IMR-90 (cell line): ENCODE data around the gene DOCK1. TPM values are rescaled to one million over a fixed set of nuclear protein-coding genes. Genes with fewer than 3 reads are reported as not detected.
A peak's percentile ranks its signal among the peaks of the same experiment; 100 is the strongest.
"Not testable (repeated sequence)": the region's sequence is repeated elsewhere in the genome, so short reads cannot be mapped to it uniquely, and the experiment has no call there.

Experiments used
- ATAC-seq: fragments of 200-7000 bp; cut with Tn5 transposase; 2 replicates; pipeline ENCODE4 v1.9.1; 2020; ENCODE audit warnings: low read depth, mild to moderate bottlenecking, moderate library complexity
- BruUV-seq: library from RNA; stranded (reverse); fragments of 400-500 nt; replicated peaks from 2 replicates; lab custom pipeline; 2021; lab: Mats Ljungman, UMichigan
- CTCF ChIA-PET: fragments of 300-600 bp; formaldehyde crosslinking; extraction: SDS; loops from one replicate; lab custom pipeline; 2021; ENCODE audit warnings: antibody characterized with exemption; lab: Yijun Ruan, JAX
- POLR2A ChIA-PET: fragments of 300-600 bp; sonication (Branson Sonifier 250); formaldehyde crosslinking; loops from one replicate; lab custom pipeline; 2022; ENCODE audit warnings: antibody characterized with exemption; ENCODE audit not compliant: unreplicated experiment; lab: Charles Lee
- DNase-seq: peaks from one replicate; pipeline ENCODE4 v3.0.0; 2013
- H2AFZ ChIP-seq: replicated peaks from 2 replicates; pipeline ENCODE3; 2013; ENCODE audit warnings: low read length, mild to moderate bottlenecking; ENCODE audit not compliant: poor library complexity
- H2AK5ac ChIP-seq: 2 replicates; pipeline ENCODE4 v1.6.1; 2013; ENCODE audit warnings: low read depth, low read length, inconsistent platforms
- H2AK9ac ChIP-seq: replicated peaks from 2 replicates; pipeline ENCODE3; 2013; ENCODE audit warnings: mild to moderate bottlenecking, low read depth, low read length, moderate library complexity; ENCODE audit not compliant: poor library complexity
- H2BK120ac ChIP-seq: 2 replicates; pipeline ENCODE4 v1.6.1; 2013; ENCODE audit warnings: low read depth, low read length, inconsistent platforms
- H2BK15ac ChIP-seq: 3 replicates; pipeline ENCODE4 v1.6.1; 2013; ENCODE audit warnings: low read depth, low read length, inconsistent platforms
- H2BK20ac ChIP-seq: 2 replicates; pipeline ENCODE4 v1.6.1; 2013; ENCODE audit warnings: low read depth, mild to moderate bottlenecking, inconsistent platforms, low read length, moderate library complexity
- H2BK5ac ChIP-seq: 2 replicates; pipeline ENCODE4 v1.6.1; 2013; ENCODE audit warnings: mild to moderate bottlenecking, low read depth, low read length, inconsistent platforms; ENCODE audit not compliant: poor library complexity, severe bottlenecking
- H3K14ac ChIP-seq: replicated peaks from 2 replicates; pipeline ENCODE4 v1.6.1; 2013; ENCODE audit warnings: low read depth, low read length, inconsistent platforms
- H3K18ac ChIP-seq: 2 replicates; pipeline ENCODE4 v1.6.1; 2013; ENCODE audit warnings: low read depth, low read length, control low read depth
- H3K23ac ChIP-seq: 2 replicates; pipeline ENCODE4 v1.6.1; 2013; ENCODE audit warnings: low read depth, low read length, inconsistent platforms
- H3K27ac ChIP-seq: 2 replicates; pipeline ENCODE4 v1.5.1; 2013; ENCODE audit warnings: mild to moderate bottlenecking, control low read depth, low read length; ENCODE audit not compliant: insufficient read depth
- H3K27me3 ChIP-seq: 2 replicates; pipeline ENCODE4 v1.6.1; 2013; ENCODE audit warnings: low read length; ENCODE audit not compliant: control insufficient read depth, insufficient read depth
- H3K36me3 ChIP-seq: 2 replicates; pipeline ENCODE4 v1.6.1; 2013; ENCODE audit warnings: low read length, mixed read lengths; ENCODE audit not compliant: control insufficient read depth, insufficient read depth
- H3K4ac ChIP-seq: 2 replicates; pipeline ENCODE4 v1.6.1; 2013; ENCODE audit warnings: low read depth, low read length, inconsistent platforms
- H3K4me1 ChIP-seq: 2 replicates; pipeline ENCODE4 v1.6.1; 2013; ENCODE audit warnings: low read length, mixed read lengths; ENCODE audit not compliant: control insufficient read depth, insufficient read depth
- H3K4me2 ChIP-seq: 2 replicates; pipeline ENCODE4 v1.6.1; 2013; ENCODE audit warnings: low read depth, mild to moderate bottlenecking, control low read depth, low read length, moderate library complexity
- H3K4me3 ChIP-seq: 2 replicates; pipeline ENCODE4 v1.5.1; 2013; ENCODE audit warnings: low read depth, mild to moderate bottlenecking, control low read depth, low read length, moderate library complexity; ENCODE audit not compliant: insufficient read depth
- H3K56ac ChIP-seq: 2 replicates; pipeline ENCODE4 v1.6.1; 2013; ENCODE audit warnings: low read length, inconsistent platforms; ENCODE audit not compliant: insufficient read depth; ENCODE audit errors: extremely low read depth
- H3K79me1 ChIP-seq, 2 experiments: 2 replicates each; pipeline ENCODE4 v1.6.1; 2013; ENCODE audit warnings: low read length in 2 of 2, inconsistent platforms in 1 of 2, low read depth in 1 of 2
- H3K9ac ChIP-seq: 2 replicates; pipeline ENCODE4 v1.6.1; 2013; ENCODE audit warnings: low read depth, low read length, control low read depth
- H3K9me1 ChIP-seq: 2 replicates; pipeline ENCODE4 v1.6.1; 2013; ENCODE audit warnings: low read length, inconsistent platforms; ENCODE audit not compliant: insufficient read depth
- H3K9me3 ChIP-seq: 2 replicates; pipeline ENCODE4 v1.6.1; 2013; ENCODE audit warnings: low read length; ENCODE audit not compliant: control insufficient read depth, insufficient read depth
- H4K20me1 ChIP-seq: 2 replicates; pipeline ENCODE4 v1.6.1; 2013; ENCODE audit warnings: low read length, inconsistent platforms; ENCODE audit not compliant: insufficient read depth
- H4K5ac ChIP-seq: 2 replicates; pipeline ENCODE4 v1.6.1; 2013; ENCODE audit warnings: mild to moderate bottlenecking, low read depth, low read length, control low read depth
- H4K8ac ChIP-seq, 2 experiments: 2 replicates each; pipeline ENCODE4 v1.6.1; 2013; ENCODE audit warnings: low read depth in 2 of 2, low read length in 2 of 2, control low read depth in 1 of 2, inconsistent platforms in 1 of 2
- H4K91ac ChIP-seq: 2 replicates; pipeline ENCODE4 v1.6.1; 2013; ENCODE audit warnings: low read depth, low read length, inconsistent platforms; ENCODE audit not compliant: insufficient read depth
- WGBS, 2 experiments: methylation state at CpG; one replicate each; pipeline versions ENCODE4 v1.1.5 to v1.1.7; 2013; ENCODE audit warnings: missing lambda C conversion rate in 2 of 2; ENCODE audit not compliant: insufficient read length in 1 of 2; ENCODE audit errors: extremely low coverage in 2 of 2; 5-methylcytosine and 5-hydroxymethylcytosine counted together
- dilution Hi-C: fragments of 300-500 bp; cut with HindIII; formaldehyde crosslinking; loops from one replicate; pipeline ENCODE4 v1.14.3; 2018; ENCODE audit warnings: low sequenced_read_pairs; ENCODE audit not compliant: unreplicated experiment
- in situ Hi-C: fragments of 300-500 bp; cut with MboI; formaldehyde crosslinking; loops from 3 replicates; pipeline ENCODE4 v1.14.3; 2019; ENCODE audit warnings: low sequenced_read_pairs, inconsistent platforms, mixed read lengths
- intact Hi-C: fragments of 100-400 bp; cut with micrococcal nuclease; formaldehyde crosslinking; loops from 2 replicates; pipeline ENCODE4 v1.10.0; 2022
- polyA plus RNA-seq, 3 experiments: library from polyadenylated mRNA; depleted of rRNA; stranded (reverse); fragments of >200 nt; gene quantifications; 2 replicates each; pipeline ENCODE4 v1.2.3, GENCODE V29; 2012; ENCODE audit warnings: low replicate concordance in 1 of 3
- total RNA-seq: library from RNA; depleted of rRNA; stranded (reverse); fragments of >200 nt; gene quantifications from 2 replicates; pipeline ENCODE4 v1.2.3, GENCODE V29; 2012

Gene DOCK1
- total and polyA plus RNA-seq, 2 of the 4 experiments (the other 2 are of a cell fraction) = 28.2 to 71.0 TPM

DNA sequence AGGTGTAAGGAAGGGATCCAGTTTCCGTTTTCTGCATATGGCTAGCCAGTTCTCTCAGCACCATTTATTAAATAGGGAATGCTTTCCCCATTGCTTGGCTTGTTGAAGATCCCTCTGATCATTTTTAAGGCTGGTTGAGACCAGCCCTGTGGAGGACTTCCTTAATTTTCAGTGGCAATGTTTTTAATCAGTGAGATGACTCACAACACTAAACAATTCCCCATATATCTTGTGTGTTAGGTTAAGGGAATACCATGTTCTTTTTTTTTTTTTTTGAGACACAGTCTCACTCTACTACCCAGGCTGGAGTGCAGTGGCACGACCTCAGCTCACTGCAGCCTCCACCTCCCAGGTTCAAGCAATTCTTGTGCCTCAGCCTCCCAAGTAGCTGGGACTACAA is 404.4 kb downstream of the DOCK1 start:
- H4K5ac ChIP-seq, H3K9ac ChIP-seq, H3K23ac ChIP-seq, H4K20me1 ChIP-seq, H3K27ac ChIP-seq, H3K9me3 ChIP-seq, H3K4me3 ChIP-seq, H4K91ac ChIP-seq, H2AFZ ChIP-seq, POLR2A ChIA-PET, H2BK120ac ChIP-seq, H2BK20ac ChIP-seq, intact Hi-C loops, H3K4me1 ChIP-seq, dilution Hi-C loops, H2BK5ac ChIP-seq, H3K4ac ChIP-seq, H3K4me2 ChIP-seq, BruUV-seq, H3K27me3 ChIP-seq, H4K8ac ChIP-seq, H2AK5ac ChIP-seq, H3K18ac ChIP-seq, H3K36me3 ChIP-seq, H3K14ac ChIP-seq, H3K56ac ChIP-seq, in situ Hi-C loops, H2AK9ac ChIP-seq, H2BK15ac ChIP-seq, CTCF ChIA-PET: not testable (repeated sequence)
- Histone ChIP-seq H3K9me1 (peaks cover 11% of the 10 kb centered on the region), H3K79me1 (peaks cover 16 to 25% of the 10 kb centered on the region in 2 experiments)
- peak; percentile 43 for DNase-seq
- peak; percentile 67 for ATAC-seq
- WGBS, 2 experiments = no CpG with 5 or more reads among the region's 2 CpGs
